Measurements from ENCODE around the gene ANO7.

The ANO7 gene

DNA sequence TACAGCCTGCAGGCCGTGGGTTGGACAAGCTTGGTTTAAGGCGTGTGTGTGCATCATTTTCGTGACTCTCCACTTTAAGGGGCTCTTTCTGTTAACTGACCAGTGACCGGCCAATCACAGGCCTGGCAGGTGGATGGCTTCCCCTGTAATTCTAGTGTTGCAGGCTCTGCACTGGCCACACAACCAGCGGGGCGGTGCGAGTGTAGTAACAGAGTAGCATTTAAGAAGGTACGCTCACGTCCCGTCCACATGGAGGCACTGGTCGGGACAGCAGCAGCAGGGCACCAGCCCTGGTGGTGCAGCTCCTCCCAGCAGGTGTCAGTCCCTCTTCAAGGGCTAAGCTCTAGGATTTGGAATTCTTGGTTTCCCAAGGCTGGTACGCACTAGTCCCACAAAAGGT, 8.0 kb upstream of the ANO7 start:
- H3K4me1 ChIP-seq (ENCODE audit: control insufficient read depth, insufficient read depth, low read length), result no peaks in the 10 kb centered on the region
- peaks cover 7% of the 10 kb centered on the region for H3K36me3 ChIP-seq (ENCODE audit: control insufficient read depth, insufficient read depth, low read length)
- H3K9me3 ChIP-seq (ENCODE audit: control insufficient read depth, insufficient read depth, low read depth, low read length), result no peaks in the 10 kb centered on the region
- no peak overlapping the region for H3K27ac ChIP-seq (ENCODE audit: low read depth, low read length)
- no peak overlapping the region for H3K9ac ChIP-seq (ENCODE audit: low read length)
- no peak overlapping the region for H3K4me3 ChIP-seq (ENCODE audit: low read depth, low read length)
- no peaks in the 10 kb centered on the region for H3K27me3 ChIP-seq (ENCODE audit: control insufficient read depth, insufficient read depth, low read length)

- H3K9ac ChIP-seq (ENCODE audit: low read length), result no peak overlapping the region
- H3K4me3 ChIP-seq (ENCODE audit: low read depth, low read length), result no peak overlapping the region
- peaks cover 4% of the 10 kb centered on the region; the same call in 1 of the 2 replicates for H3K4me1 ChIP-seq (ENCODE audit: control insufficient read depth, insufficient read depth, low read length)
- no peaks in the 10 kb centered on the region for H3K9me3 ChIP-seq (ENCODE audit: control insufficient read depth, insufficient read depth, low read depth, low read length)
- no peaks in the 10 kb centered on the region for H3K27me3 ChIP-seq (ENCODE audit: control insufficient read depth, insufficient read depth, low read length)
- H3K36me3 ChIP-seq (ENCODE audit: control insufficient read depth, insufficient read depth, low read length), result 0 out of 2 replicates have a peak, but pooled peaks cover 4% of the 10 kb centered on the region
- H3K27ac ChIP-seq (ENCODE audit: low read depth, low read length), result no peak overlapping the region
These were observed 6.4 kb upstream of the ANO7 start for GRCh38 chr2:241182126-241182525.

DNA sequence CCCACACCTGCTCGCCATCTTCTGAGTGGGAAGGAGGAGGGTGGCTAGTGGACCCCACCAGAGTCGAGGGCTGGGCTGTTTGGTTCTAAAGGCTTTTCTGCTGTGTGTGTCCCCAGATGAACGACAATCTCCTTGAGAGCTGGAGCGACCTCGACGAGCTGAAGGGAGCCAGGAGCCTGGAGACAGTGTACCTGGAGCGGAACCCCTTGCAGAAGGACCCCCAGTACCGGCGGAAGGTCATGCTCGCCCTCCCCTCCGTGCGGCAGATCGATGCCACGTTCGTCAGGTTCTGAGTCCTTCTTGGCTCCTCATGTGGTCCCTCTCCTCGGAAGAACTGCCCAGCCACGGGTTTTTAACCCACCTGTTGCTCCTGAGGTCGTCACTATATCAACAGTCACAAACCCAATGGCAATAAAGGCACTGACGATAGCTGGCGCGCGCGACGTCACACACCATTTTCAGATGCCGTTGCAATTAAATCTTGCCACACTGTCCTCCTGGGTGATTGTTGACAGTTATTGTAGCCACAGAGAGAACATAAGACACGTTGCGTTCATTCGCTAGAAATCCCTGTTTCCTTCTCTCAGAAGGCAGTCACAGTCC, 5.8 kb upstream of the ANO7 start:
- Histone ChIP-seq H3K36me3 (ENCODE audit: control insufficient read depth, insufficient read depth, low read length) (0 out of 2 replicates have a peak, but pooled peaks cover 4% of the 10 kb centered on the region), H3K4me1 (ENCODE audit: control insufficient read depth, insufficient read depth, low read length) (peaks cover 7% of the 10 kb centered on the region; the same call in 1 of the 2 replicates), H3K9ac (ENCODE audit: low read length) (no peak overlapping the region), H3K4me3 (ENCODE audit: low read depth, low read length) (no peak overlapping the region), H3K9me3 (ENCODE audit: control insufficient read depth, insufficient read depth, low read depth, low read length) (no peaks in the 10 kb centered on the region), H3K27ac (ENCODE audit: low read depth, low read length) (no peak overlapping the region), H3K27me3 (ENCODE audit: control insufficient read depth, insufficient read depth, low read length) (no peaks in the 10 kb centered on the region)

- peaks cover 10% of the 10 kb centered on the region; the same call in 1 of the 2 replicates for H3K4me1 ChIP-seq (ENCODE audit: control insufficient read depth, insufficient read depth, low read length)
- no peak overlapping the region for H3K27ac ChIP-seq (ENCODE audit: low read depth, low read length)
- 0 out of 2 replicates have a peak, but pooled peaks cover 4% of the 10 kb centered on the region for H3K36me3 ChIP-seq (ENCODE audit: control insufficient read depth, insufficient read depth, low read length)
- H3K9ac ChIP-seq (ENCODE audit: low read length), result no peak overlapping the region
- no peak overlapping the region for H3K4me3 ChIP-seq (ENCODE audit: low read depth, low read length)
- no peaks in the 10 kb centered on the region for H3K27me3 ChIP-seq (ENCODE audit: control insufficient read depth, insufficient read depth, low read length)
- no peaks in the 10 kb centered on the region for H3K9me3 ChIP-seq (ENCODE audit: control insufficient read depth, insufficient read depth, low read depth, low read length)
These were observed 5.3 kb upstream of the ANO7 start for GRCh38 chr2:241183221-241183620.

- Histone ChIP-seq H3K4me3 (ENCODE audit: low read depth, low read length) (no peak overlapping the region), H3K27ac (ENCODE audit: low read depth, low read length) (no peak overlapping the region), H3K9ac (ENCODE audit: low read length) (no peak overlapping the region), H3K27me3 (ENCODE audit: control insufficient read depth, insufficient read depth, low read length) (no peaks in the 10 kb centered on the region), H3K9me3 (ENCODE audit: control insufficient read depth, insufficient read depth, low read depth, low read length) (no peaks in the 10 kb centered on the region), H3K4me1 (ENCODE audit: control insufficient read depth, insufficient read depth, low read length) (peaks cover 15% of the 10 kb centered on the region; the same call in 1 of the 2 replicates), H3K36me3 (ENCODE audit: control insufficient read depth, insufficient read depth, low read length) (0 out of 2 replicates have a peak, but pooled peaks cover 2% of the 10 kb centered on the region)
These were observed 3.6 kb upstream of the ANO7 start for GRCh38 chr2:241184901-241185300.

GRCh38 chr2:241185961-241186360, 2.5 kb upstream of the ANO7 start:
- no peak overlapping the region for H3K27ac ChIP-seq (ENCODE audit: low read depth, low read length)
- H3K4me1 ChIP-seq (ENCODE audit: control insufficient read depth, insufficient read depth, low read length), result peaks cover 15% of the 10 kb centered on the region; the same call in 1 of the 2 replicates
- 0 out of 2 replicates have a peak, but pooled peaks cover 2% of the 10 kb centered on the region for H3K36me3 ChIP-seq (ENCODE audit: control insufficient read depth, insufficient read depth, low read length)
- no peak overlapping the region for H3K4me3 ChIP-seq (ENCODE audit: low read depth, low read length)
- no peaks in the 10 kb centered on the region for H3K27me3 ChIP-seq (ENCODE audit: control insufficient read depth, insufficient read depth, low read length)
- H3K9ac ChIP-seq (ENCODE audit: low read length), result no peak overlapping the region
- H3K9me3 ChIP-seq (ENCODE audit: control insufficient read depth, insufficient read depth, low read depth, low read length), result no peaks in the 10 kb centered on the region

DNA sequence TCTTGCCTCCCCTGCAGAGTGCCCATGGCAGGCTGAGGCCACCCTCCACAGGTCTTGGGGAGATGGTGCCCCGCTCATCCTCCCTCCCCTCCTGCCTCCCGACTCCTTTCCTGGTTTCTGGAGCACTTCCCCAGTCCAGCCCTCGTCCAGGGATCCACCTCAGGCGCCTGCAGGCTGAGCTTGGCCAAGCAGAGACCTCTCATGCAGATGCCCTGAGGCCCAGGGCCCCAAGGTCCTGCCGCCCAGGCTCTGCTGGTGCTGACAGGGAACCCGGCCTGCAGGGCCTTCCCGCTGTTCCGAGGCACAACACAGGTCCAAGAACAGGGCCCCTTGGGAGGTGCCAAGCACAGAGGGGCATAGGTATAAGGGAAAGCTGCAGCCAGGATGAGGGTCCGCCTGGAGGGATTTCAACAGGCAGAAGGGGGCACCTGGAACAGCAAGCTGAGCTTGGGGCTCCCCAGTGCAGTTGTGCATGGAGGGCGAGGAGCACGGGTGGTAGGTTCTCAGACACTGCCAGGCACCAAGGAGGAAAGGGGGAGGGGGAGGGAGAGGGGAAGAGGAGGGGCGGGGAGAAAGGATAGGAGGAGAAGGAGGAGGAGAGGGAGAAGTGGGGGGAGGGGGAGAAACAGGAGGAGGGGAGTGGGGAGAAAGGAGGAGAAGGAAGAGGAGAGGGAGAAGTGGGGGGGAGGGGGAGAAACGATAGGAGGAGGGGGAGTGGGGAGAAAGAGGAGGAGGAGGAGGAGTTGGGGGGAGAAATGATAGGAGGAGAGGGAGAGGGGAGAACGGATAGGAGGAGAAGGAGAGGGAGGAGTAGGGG, 1.2 kb upstream of the ANO7 start:
- Histone ChIP-seq H3K4me3 (ENCODE audit: low read depth, low read length) (no peak overlapping the region), H3K27me3 (ENCODE audit: control insufficient read depth, insufficient read depth, low read length) (no peaks in the 10 kb centered on the region), H3K4me1 (ENCODE audit: control insufficient read depth, insufficient read depth, low read length) (peaks cover 15% of the 10 kb centered on the region; the same call in 1 of the 2 replicates), H3K9ac (ENCODE audit: low read length) (no peak overlapping the region), H3K36me3 (ENCODE audit: control insufficient read depth, insufficient read depth, low read length) (0 out of 2 replicates have a peak, but pooled peaks cover 2% of the 10 kb centered on the region), H3K27ac (ENCODE audit: low read depth, low read length) (no peak overlapping the region), H3K9me3 (ENCODE audit: control insufficient read depth, insufficient read depth, low read depth, low read length) (no peaks in the 10 kb centered on the region)

GRCh38 chr2:241187918-241188234, 601 bp upstream of the ANO7 start:
- no peak overlapping the region for H3K27ac ChIP-seq (ENCODE audit: low read depth, low read length)
- 0 out of 2 replicates have a peak, but pooled peaks cover under 1% of the 10 kb centered on the region for H3K36me3 ChIP-seq (ENCODE audit: control insufficient read depth, insufficient read depth, low read length)
- no peaks in the 10 kb centered on the region for H3K9me3 ChIP-seq (ENCODE audit: control insufficient read depth, insufficient read depth, low read depth, low read length)
- H3K4me3 ChIP-seq (ENCODE audit: low read depth, low read length), result no peak overlapping the region
- H3K9ac ChIP-seq (ENCODE audit: low read length), result no peak overlapping the region
- H3K27me3 ChIP-seq (ENCODE audit: control insufficient read depth, insufficient read depth, low read length), result no peaks in the 10 kb centered on the region
- H3K4me1 ChIP-seq (ENCODE audit: control insufficient read depth, insufficient read depth, low read length), result peaks cover 15% of the 10 kb centered on the region; the same call in 1 of the 2 replicates

GRCh38 chr2:241189093-241189855, 797 bp downstream of the ANO7 start:
- Histone ChIP-seq H3K27me3 (ENCODE audit: control insufficient read depth, insufficient read depth, low read length) (no peaks in the 10 kb centered on the region), H3K4me1 (ENCODE audit: control insufficient read depth, insufficient read depth, low read length) (peaks cover 15% of the 10 kb centered on the region; the same call in 1 of the 2 replicates), H3K4me3 (ENCODE audit: low read depth, low read length) (no peak overlapping the region), H3K36me3 (ENCODE audit: control insufficient read depth, insufficient read depth, low read length) (no peaks in the 10 kb centered on the region), H3K27ac (ENCODE audit: low read depth, low read length) (no peak overlapping the region), H3K9ac (ENCODE audit: low read length) (no peak overlapping the region), H3K9me3 (ENCODE audit: control insufficient read depth, insufficient read depth, low read depth, low read length) (no peaks in the 10 kb centered on the region)

GRCh38 chr2:241189856-241190201, 1.4 kb downstream of the ANO7 start:
- no peaks in the 10 kb centered on the region for H3K36me3 ChIP-seq (ENCODE audit: control insufficient read depth, insufficient read depth, low read length)
- H3K4me1 ChIP-seq (ENCODE audit: control insufficient read depth, insufficient read depth, low read length), result peaks cover 15% of the 10 kb centered on the region; the same call in 1 of the 2 replicates
- H3K9ac ChIP-seq (ENCODE audit: low read length), result no peak overlapping the region
- H3K9me3 ChIP-seq (ENCODE audit: control insufficient read depth, insufficient read depth, low read depth, low read length), result no peaks in the 10 kb centered on the region
- no peaks in the 10 kb centered on the region for H3K27me3 ChIP-seq (ENCODE audit: control insufficient read depth, insufficient read depth, low read length)
- no peak overlapping the region for H3K27ac ChIP-seq (ENCODE audit: low read depth, low read length)
- no peak overlapping the region for H3K4me3 ChIP-seq (ENCODE audit: low read depth, low read length)

Data from HUES6 (cell line).